ENCODE results near the gene CENPU. TPM values are rescaled to one million over a fixed set of nuclear protein-coding genes. Genes with fewer than 3 reads are reported as not detected.

The CENPU gene
- total RNA-seq, 1 donor from 2014 or later, result 25.4 TPM

GRCh38 chr4:184702114-184702513 lies 31.8 kb downstream of the CENPU start:
- no peak for TF ChIP-seq CTCF (IDR thresholded peaks at IDR 0.05; ENCODE audit: unreplicated experiment)
- H3K4me1 Mint-ChIP-seq, result peaks cover 9% of the 10 kb centered on the region
- H3K36me3 Mint-ChIP-seq, result peaks cover 20% of the 10 kb centered on the region
- H3K9me3 Mint-ChIP-seq, result no peaks in the 10 kb centered on the region
- no peak overlapping the region for H3K27ac Mint-ChIP-seq
- H3K27me3 Mint-ChIP-seq (ENCODE audit: low read depth), result no peaks in the 10 kb centered on the region
- H3K4me3 Mint-ChIP-seq, result no peak overlapping the region
- no peak for DNase-seq (ENCODE audit: low spot score in 2 of 2, unreplicated experiment in 2 of 2)

- no peak for DNase-seq (ENCODE audit: low spot score in 2 of 2, unreplicated experiment in 2 of 2)
- no peak for TF ChIP-seq CTCF (IDR thresholded peaks at IDR 0.05; ENCODE audit: unreplicated experiment)
- Mint-ChIP-seq H3K36me3 (peaks cover 18% of the 10 kb centered on the region), H3K27me3 (ENCODE audit: low read depth) (no peaks in the 10 kb centered on the region), H3K4me1 (peaks cover 14% of the 10 kb centered on the region), H3K27ac (no peak overlapping the region), H3K9me3 (no peaks in the 10 kb centered on the region), H3K4me3 (no peak overlapping the region)
Measured at GRCh38 chr4:184699941-184700340, 34.0 kb downstream of the CENPU start.

- peaks cover 14% of the 10 kb centered on the region for H3K4me1 Mint-ChIP-seq
- peak overlapping the region; percentile 52 for H3K27ac Mint-ChIP-seq
- H3K9me3 Mint-ChIP-seq, result no peaks in the 10 kb centered on the region
- no peak overlapping the region for H3K4me3 Mint-ChIP-seq
- no peak for TF ChIP-seq CTCF (IDR thresholded peaks at IDR 0.05; ENCODE audit: unreplicated experiment)
- no peaks in the 10 kb centered on the region for H3K27me3 Mint-ChIP-seq (ENCODE audit: low read depth)
- peaks cover 20% of the 10 kb centered on the region for H3K36me3 Mint-ChIP-seq
- no peak for DNase-seq (ENCODE audit: low spot score in 2 of 2, unreplicated experiment in 2 of 2)
Measured at GRCh38 chr4:184697956-184698355, 35.9 kb downstream of the CENPU start.

GRCh38 chr4:184695178-184695896 lies 38.6 kb downstream of the CENPU start:
- peaks cover 30% of the 10 kb centered on the region for H3K36me3 Mint-ChIP-seq

GRCh38 chr4:184694412-184694956 lies 39.4 kb downstream of the CENPU start:
- Mint-ChIP-seq H3K9me3 (peaks cover 3% of the 10 kb centered on the region), H3K4me3 (no peak overlapping the region), H3K4me1 (peaks cover 14% of the 10 kb centered on the region), H3K36me3 (peaks cover 30% of the 10 kb centered on the region), H3K27me3 (ENCODE audit: low read depth) (no peaks in the 10 kb centered on the region), H3K27ac (no peak overlapping the region)
- DNase-seq (ENCODE audit: low spot score in 2 of 2, unreplicated experiment in 2 of 2), result no peak
- TF ChIP-seq CTCF (IDR thresholded peaks at IDR 0.05; ENCODE audit: unreplicated experiment), result no peak

More at GRCh38 chr4:184695178-184695896, 38.6 kb downstream of the CENPU start:
- Mint-ChIP-seq H3K9me3 (peaks cover 3% of the 10 kb centered on the region), H3K27ac (no peak overlapping the region), H3K4me1 (peaks cover 14% of the 10 kb centered on the region), H3K27me3 (ENCODE audit: low read depth) (no peaks in the 10 kb centered on the region), H3K4me3 (no peak overlapping the region)
- DNase-seq (ENCODE audit: low spot score in 2 of 2, unreplicated experiment in 2 of 2), result no peak
- no peak for TF ChIP-seq CTCF (IDR thresholded peaks at IDR 0.05; ENCODE audit: unreplicated experiment)

All from mesothelial cell of epicardium (in vitro differentiated cells).